GM18951 (cell line): ENCODE results near the gene ERH.

Experiments
- POLR2A ChIP-seq: IDR thresholded peaks from 4 replicates; pipeline ENCODE4 v1.6.1; 2011; ENCODE audit warnings: mild to moderate bottlenecking; ENCODE audit not compliant: insufficient read length, insufficient read depth; ENCODE audit errors: extremely low read depth
- in situ Hi-C: fragments of 300-500 bp; cut with MboI; formaldehyde crosslinking; loops from one replicate; pipeline ENCODE4 v1.12.0; 2022; ENCODE audit warnings: low sequenced_read_pairs, mixed read lengths, inconsistent platforms; ENCODE audit not compliant: unreplicated experiment

ERH gene

DNA sequence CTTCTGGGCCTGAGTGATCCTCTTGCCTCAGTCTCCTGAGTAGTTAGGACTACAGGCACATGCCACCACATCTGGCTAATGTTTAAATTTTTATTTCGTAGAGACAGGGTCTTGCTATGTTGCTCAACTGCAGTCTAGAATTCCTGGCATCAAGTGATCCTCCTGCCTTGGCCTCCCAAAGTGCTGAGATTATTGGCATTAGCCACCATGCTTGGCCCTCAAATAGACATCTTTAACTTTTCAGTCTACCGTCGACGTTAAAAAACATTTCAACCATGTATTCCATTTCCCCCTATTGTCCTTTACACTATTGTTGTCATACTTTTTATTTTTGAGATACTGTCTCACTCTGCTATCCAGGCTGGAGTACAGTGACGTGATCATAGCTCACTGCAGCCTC lies 22.4 kb downstream of the ERH start:
- in situ Hi-C loops, result no loop called here
- TF ChIP-seq POLR2A, result no peak

DNA sequence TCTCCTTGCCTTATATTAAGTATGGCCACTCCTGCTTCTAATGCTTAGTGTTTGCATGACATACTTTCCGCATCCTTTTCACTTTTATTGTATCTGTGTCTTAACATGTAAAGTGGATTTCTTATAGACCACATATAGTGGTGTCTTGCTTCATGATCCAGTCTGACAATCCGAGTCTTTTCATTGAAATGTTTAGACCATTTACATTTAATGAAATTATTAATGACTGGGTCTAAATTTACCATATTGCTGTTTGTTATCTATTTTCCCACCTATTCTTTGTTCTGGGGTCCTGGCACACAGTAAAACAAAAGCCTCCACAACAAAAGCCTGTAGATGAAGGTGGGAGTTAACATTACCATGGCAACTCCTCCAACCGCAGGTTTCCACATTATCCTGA lies 22.9 kb downstream of the ERH start:
- TF ChIP-seq POLR2A, result no peak

DNA sequence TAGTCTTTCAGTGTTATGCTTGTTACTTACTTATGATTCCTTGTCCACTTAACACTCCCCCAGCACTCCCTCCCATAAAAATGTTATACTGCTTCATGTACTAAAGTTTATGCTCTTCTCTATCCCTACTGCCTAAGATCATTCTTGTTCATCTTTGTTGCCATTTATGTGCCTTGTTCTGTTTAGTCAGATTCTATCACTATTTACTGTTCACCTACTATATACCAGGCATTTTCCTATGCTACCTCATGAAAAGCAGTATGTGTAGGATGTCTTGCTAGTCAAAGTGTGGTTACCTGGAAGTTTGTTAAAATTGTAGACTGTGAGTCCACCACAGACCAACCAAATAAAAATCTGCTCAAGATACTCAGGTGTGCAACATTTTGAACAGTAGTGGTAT lies 23.9 kb downstream of the ERH start:
- in situ Hi-C loops, result no loop called here
- TF ChIP-seq POLR2A, result no peak

More for the DNA sequence above, 22.9 kb downstream of the ERH start:
- in situ Hi-C loops, result no loop called here

DNA sequence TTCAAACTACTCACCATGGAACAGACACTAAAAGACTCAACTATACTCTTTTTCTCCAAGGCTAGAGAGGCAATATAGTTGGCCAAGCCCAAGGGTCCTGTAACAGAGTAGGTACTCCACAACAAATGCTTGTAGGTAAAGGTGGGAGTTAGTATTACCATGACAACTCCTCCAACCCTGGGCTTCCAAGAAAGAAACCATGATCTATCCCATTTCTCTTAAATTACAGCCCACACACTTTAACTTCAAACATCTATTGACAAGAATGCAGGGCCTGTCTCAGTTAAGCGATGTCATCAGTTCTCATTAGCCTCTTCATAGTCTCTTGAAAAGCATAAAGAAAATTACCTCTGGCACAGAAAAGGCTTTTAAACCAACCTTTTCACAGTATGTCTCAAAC lies 25.0 kb downstream of the ERH start:
- TF ChIP-seq POLR2A, result no peak
- in situ Hi-C loops, result no loop called here

DNA sequence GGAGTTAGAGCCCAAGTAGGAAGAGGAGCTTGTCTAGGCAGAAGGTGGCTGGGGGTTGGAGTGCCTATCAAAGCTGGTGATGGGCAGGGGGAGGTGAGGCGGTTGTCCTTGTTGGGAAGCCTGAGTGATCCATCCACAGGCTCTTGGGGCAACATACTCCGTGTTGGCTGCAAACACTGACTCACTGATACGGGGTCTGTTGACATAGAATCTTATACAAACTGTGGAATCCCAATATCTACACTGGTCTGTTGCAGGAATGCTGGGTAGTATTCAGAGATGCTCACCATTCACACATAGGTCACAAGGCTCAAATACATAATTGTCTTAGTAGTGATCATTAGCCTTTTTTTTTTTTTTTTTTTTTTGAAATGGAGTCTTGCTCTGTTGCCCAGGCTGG lies 26.0 kb downstream of the ERH start:
- in situ Hi-C loops, result no loop called here
- no peak for TF ChIP-seq POLR2A

DNA sequence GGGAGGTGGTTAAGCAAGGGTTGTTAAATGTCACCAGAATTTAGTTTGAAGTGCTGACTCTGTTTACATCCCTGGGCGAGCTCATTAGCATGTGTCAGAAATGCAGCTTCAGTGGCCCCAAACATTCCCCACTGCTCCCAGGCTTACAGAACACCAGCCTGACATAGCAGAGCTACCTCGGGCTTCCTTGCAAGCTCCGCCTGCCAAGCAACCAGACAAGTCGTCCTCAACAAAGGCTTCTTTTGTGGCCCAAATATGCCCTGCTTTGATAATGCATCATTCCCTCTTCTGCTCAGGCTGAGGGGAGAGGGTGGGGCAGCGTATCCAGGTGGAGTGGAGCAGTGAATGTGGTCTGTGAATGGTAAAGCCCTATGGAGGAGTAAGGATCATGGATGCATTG lies 28.0 kb downstream of the ERH start:
- in situ Hi-C loops, result no loop called here
- no peak for TF ChIP-seq POLR2A

DNA sequence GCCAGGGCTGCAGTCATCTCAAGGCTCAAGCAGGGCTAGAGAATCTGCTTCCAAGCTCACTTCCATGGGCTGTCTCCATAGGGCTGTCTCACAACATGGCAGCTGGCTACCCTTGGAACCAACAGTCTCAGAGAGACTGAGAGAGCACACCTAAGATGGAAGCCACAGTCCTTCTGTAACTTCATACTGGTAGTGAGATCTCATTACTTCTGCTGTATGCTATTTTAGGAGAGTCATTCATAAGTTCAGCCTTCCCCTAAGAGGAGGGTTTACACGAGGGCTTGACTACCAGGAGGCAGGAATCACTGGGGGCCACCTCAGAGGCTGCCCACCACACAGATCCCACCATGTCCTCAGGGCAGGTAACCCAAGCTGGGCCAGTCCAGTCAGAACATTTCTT lies 29.7 kb downstream of the ERH start:
- in situ Hi-C loops, result no loop called here
- no peak for TF ChIP-seq POLR2A

DNA sequence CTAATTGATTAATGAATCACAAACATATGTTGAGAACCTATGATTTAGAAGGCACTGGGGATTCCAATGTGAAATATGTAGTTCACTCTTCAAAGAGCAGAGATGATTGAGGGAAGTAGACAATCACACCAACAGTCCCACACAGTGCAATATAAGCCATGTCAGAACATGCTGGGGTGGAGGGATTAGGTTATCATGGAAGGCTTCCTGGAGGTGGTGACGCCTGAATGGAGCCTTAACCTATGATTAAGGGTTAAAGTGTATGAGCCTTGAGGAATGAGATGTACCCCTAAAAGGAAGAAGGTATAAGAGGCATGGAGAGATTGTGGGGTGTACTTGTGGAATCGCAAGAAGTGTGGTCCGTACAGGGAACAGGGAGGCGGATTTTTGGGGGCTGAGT lies 31.3 kb downstream of the ERH start:
- TF ChIP-seq POLR2A, result no peak
- in situ Hi-C loops, result no loop called here

DNA sequence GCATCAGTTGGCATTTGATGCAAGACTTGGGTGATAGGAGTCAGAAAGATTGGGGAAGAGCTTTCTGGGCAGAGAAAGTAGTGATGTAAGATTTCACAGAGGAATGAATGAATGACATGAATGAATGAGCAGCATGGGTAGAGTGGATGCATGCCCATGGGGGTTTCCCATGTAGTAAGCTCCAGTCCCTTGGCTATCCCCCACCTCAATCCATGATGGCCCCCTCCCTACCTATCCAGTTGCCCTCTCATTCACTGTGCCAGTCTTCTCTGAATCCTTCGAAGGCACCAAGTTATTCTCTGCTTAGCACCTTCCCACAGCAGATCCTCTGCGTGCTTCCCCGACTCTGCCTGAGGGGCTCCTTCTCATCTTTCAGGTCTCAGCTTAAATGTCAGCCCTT lies 32.0 kb downstream of the ERH start:
- no peak for TF ChIP-seq POLR2A
- in situ Hi-C loops, result no loop called here

DNA sequence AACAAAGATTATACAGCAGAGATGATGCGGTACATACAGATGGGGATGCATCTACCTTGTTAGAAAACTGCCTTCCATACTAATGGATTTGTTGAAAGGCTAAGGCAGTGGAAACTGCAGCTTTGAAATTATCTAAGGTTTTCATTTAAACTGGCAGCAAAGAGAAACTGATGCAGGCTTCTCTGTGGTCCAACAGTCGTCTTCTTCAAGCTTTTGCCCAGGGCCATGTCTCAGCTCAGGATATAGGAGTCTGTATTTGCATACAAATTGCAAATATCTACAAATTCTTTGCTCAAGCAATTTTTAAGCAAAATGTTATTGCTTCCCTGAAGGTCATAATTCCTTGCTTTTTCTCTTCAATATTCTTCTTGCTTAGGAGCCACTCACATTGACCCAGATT lies 33.7 kb downstream of the ERH start:
- in situ Hi-C loops, result no loop called here
- no peak for TF ChIP-seq POLR2A

DNA sequence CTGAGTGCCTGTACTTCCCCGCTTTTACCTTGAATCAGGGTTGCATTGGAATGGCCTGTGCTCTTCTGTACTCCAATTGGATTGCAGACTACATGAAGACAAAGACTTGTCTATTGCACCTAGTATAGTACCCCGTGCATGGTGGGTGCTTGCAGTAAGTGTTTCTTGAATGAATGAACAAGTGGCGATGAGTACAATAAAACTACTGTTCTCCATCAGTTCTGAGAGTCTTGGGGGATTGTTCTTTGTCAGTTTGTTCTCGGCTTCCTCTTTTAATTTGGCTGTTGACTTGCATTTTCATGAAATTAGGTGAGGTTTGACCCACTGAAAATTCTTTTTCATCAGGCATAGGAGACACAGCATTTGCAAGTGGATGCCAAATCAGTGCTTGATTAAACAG lies 34.1 kb downstream of the ERH start:
- in situ Hi-C loops, result no loop called here

DNA sequence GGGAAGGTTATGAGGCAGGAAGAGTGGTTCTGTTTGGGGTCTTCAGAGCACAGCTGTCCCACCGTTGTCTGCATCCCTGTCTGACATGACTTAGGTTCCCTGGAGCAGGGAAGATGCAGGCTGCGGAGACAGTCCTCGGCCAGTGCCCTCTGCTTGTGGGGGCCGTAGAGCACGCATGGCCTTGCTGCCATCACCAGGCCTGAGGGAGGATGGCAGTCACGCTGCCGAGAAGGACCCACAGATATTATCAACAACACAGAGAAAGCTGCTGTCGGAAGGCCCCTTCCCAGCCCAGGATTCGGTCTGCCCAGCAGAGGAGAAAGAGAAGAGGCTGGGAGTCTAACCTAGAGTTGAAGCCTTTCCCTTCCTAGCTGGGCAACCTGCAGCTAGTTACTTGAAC lies 35.0 kb downstream of the ERH start:
- in situ Hi-C loops, result no loop called here
- no peak for TF ChIP-seq POLR2A

More for the DNA sequence above, 34.1 kb downstream of the ERH start:
- no peak for TF ChIP-seq POLR2A

DNA sequence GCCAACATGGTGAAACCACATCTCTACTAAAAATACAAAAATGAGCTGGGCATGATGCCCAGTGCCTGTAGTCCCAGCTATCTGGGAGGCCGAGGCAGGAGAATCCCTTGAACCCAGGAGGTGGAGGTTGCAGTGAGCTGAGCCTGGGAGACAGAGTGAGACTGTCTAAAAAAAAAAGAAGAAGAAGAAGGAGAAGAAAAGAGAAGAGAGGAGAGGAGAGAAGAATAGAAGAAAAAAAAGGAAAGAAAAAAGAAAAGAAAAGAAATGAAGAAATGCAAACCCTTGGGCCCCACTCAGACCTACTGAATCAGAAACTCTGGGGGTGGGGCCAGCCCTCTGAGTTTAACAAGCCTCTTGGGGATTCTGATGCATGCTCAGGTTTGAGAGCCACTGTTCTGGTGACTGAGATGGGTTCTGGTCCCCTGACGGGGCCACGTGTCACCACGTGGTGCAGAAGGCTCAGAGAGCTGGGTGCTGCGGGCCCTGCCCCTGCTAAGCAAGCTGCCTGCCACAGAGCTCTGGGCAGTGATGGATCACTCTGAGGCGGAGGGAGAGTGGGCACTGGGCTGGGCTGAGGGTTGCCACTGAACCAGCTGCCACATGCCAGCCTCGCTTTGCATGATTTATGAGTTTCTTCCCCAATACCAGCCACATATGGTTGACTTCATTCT lies 37.5 kb downstream of the ERH start:
- in situ Hi-C loops, result no loop called here
- TF ChIP-seq POLR2A, result no peak

DNA sequence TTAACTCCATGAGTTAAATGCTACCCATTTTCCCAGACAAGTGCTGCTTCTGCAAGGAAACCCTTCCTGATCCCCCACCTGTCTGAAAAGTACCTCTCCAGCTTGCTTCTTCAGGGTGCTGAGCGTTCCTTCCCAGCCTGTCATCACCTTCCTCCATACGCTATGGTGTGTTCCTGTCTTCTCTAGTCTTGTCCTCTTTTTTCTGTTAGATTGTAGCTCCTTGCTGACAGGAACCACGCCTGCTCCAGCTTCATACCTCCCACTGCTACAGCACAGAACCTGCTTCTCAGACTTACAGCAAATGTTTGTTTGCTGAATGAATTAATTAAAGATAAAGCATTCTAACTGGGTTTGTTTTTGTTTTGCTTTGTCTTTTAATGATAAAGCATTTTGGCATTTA lies 39.1 kb downstream of the ERH start:
- no peak for TF ChIP-seq POLR2A
- in situ Hi-C loops, result no loop called here
